Right lobe of liver (tissue), 4 donors: ENCODE data around the gene COX20.

ENCODE experiments used
- CTCF ChIP-seq, 4 donors: fragments of 200-600 bp in 3 of 4; fragments of 450-650 bp in 1 of 4; IDR thresholded peaks; one replicate each; pipeline versions ENCODE4 v1.5.1 to v1.8.0; 2016 to 2022; ENCODE audit warnings: antibody characterized with exemption in 4 of 4, mild to moderate bottlenecking in 2 of 4
- POLR2A ChIP-seq: fragments of 450-650 bp; IDR thresholded peaks from one replicate; pipeline ENCODE4 v1.6.1; 2017; ENCODE audit warnings: antibody characterized with exemption, mild to moderate bottlenecking
- donor health status: DM: no; HTN: no; CAD: no.
- donor health status: DM: no; HTN: no; CAD: no.
- donor health status: DM: no; HTN: yes; CAD: no.

GRCh38 chr1:244854166-244854565 lies 18.7 kb downstream of the COX20 start:
- TF ChIP-seq CTCF (IDR thresholded peaks at IDR 0.05) (no peak), POLR2A (no peak)
